LNCaP clone FGC (cell line): ENCODE data around the gene CLPTM1L.
"Not testable (repeated sequence)": the region's sequence is repeated elsewhere in the genome, so short reads cannot be mapped to it uniquely, and the experiment has no call there.

Experiments used
- DNase-seq: peaks from one replicate; pipeline ENCODE4 v3.0.0-alpha.2; 2011; ENCODE audit warnings: low read depth
- H3K4me3 ChIP-seq: 2 replicates; pipeline ENCODE4 v1.5.1; 2011; ENCODE audit warnings: mild to moderate bottlenecking, low read depth, low read length, control low read depth
- CTCF ChIP-seq: IDR thresholded peaks from 2 replicates; pipeline ENCODE4 v1.5.1; 2012; ENCODE audit warnings: mild to moderate bottlenecking; ENCODE audit not compliant: control insufficient read depth, insufficient read depth; ENCODE audit errors: extremely low read depth

The CLPTM1L gene

GRCh38 chr5:1334831-1335539, 9.9 kb downstream of the CLPTM1L start:
- H3K4me3 ChIP-seq, result no peak overlapping the region
- no peak for TF ChIP-seq CTCF
- DNase-seq, result no peak

- H3K4me3 ChIP-seq, result no peak overlapping the region
- no peak for TF ChIP-seq CTCF
- no peak for DNase-seq
These were observed 10.9 kb downstream of the CLPTM1L start for GRCh38 chr5:1333986-1334385.

GRCh38 chr5:1333286-1333685, 11.6 kb downstream of the CLPTM1L start:
- not testable (repeated sequence) for DNase-seq, H3K4me3 ChIP-seq

- H3K4me3 ChIP-seq, result no peak overlapping the region
- TF ChIP-seq CTCF, result no peak
- DNase-seq, result no peak
These were observed 12.4 kb downstream of the CLPTM1L start for GRCh38 chr5:1332461-1333001.

GRCh38 chr5:1331861-1332405, 13.0 kb downstream of the CLPTM1L start:
- no peak for TF ChIP-seq CTCF
- no peak for DNase-seq
- no peak overlapping the region for H3K4me3 ChIP-seq

GRCh38 chr5:1330847-1331831, 13.8 kb downstream of the CLPTM1L start:
- DNase-seq, result no peak
- H3K4me3 ChIP-seq, result no peak overlapping the region
- TF ChIP-seq CTCF, result no peak
